ENCODE measurements around the gene IL1RAP.

IL1RAP gene

GRCh38 chr3:190554197-190554596 lies 40.3 kb downstream of the IL1RAP start:
- TF ChIP-seq CTCF (IDR thresholded peaks at IDR 0.05; ENCODE audit: control insufficient read depth, insufficient read depth, low read depth, low read length, missing control alignments) = no peak
- no peak for DNase-seq (ENCODE audit: low read depth)

GRCh38 chr3:190556351-190556750 lies 42.5 kb downstream of the IL1RAP start:
- no peak overlapping the region for H3K4me3 ChIP-seq (ENCODE audit: control insufficient read depth, low read depth, low read length)
- DNase-seq (ENCODE audit: low read depth) = no peak
- TF ChIP-seq CTCF (IDR thresholded peaks at IDR 0.05; ENCODE audit: control insufficient read depth, insufficient read depth, low read depth, low read length, missing control alignments) = no peak

More at GRCh38 chr3:190554197-190554596, 40.3 kb downstream of the IL1RAP start:
- H3K4me3 ChIP-seq (ENCODE audit: control insufficient read depth, low read depth, low read length) = no peak overlapping the region

GRCh38 chr3:190557296-190557695 lies 43.4 kb downstream of the IL1RAP start:
- H3K4me3 ChIP-seq (ENCODE audit: control insufficient read depth, low read depth, low read length) = no peak overlapping the region
- TF ChIP-seq CTCF (IDR thresholded peaks at IDR 0.05; ENCODE audit: control insufficient read depth, insufficient read depth, low read depth, low read length, missing control alignments) = no peak
- no peak for DNase-seq (ENCODE audit: low read depth)

- no peak for DNase-seq (ENCODE audit: low read depth)
These were observed 44.4 kb downstream of the IL1RAP start for GRCh38 chr3:190558316-190558715.

GRCh38 chr3:190558796-190559195 lies 44.9 kb downstream of the IL1RAP start:
- H3K4me3 ChIP-seq (ENCODE audit: control insufficient read depth, low read depth, low read length) = no peak overlapping the region
- DNase-seq (ENCODE audit: low read depth) = no peak
- TF ChIP-seq CTCF (IDR thresholded peaks at IDR 0.05; ENCODE audit: control insufficient read depth, insufficient read depth, low read depth, low read length, missing control alignments) = no peak

More at GRCh38 chr3:190558316-190558715, 44.4 kb downstream of the IL1RAP start:
- H3K4me3 ChIP-seq (ENCODE audit: control insufficient read depth, low read depth, low read length) = no peak overlapping the region
- no peak for TF ChIP-seq CTCF (IDR thresholded peaks at IDR 0.05; ENCODE audit: control insufficient read depth, insufficient read depth, low read depth, low read length, missing control alignments)

- DNase-seq (ENCODE audit: low read depth) = no peak
- no peak for TF ChIP-seq CTCF (IDR thresholded peaks at IDR 0.05; ENCODE audit: control insufficient read depth, insufficient read depth, low read depth, low read length, missing control alignments)
- no peak overlapping the region for H3K4me3 ChIP-seq (ENCODE audit: control insufficient read depth, low read depth, low read length)
These were observed 46.4 kb downstream of the IL1RAP start for GRCh38 chr3:190560013-190560895.

Measured in AG09309 (cell line).